GM18858 (cell line): ENCODE data around the gene EFHC2.

Experiments
- ATAC-seq: cut with Tn5 transposase; IDR thresholded peaks from one replicate; pipeline ENCODE4 v1.9.1; 2021; ENCODE audit not compliant: unreplicated experiment

The EFHC2 gene

GRCh38 chrX:44343412-44344141 is at the start of gene EFHC2:
EFHC2 (minus strand) TSS chrX:44343672; CDS start chrX:44343588, 84 bp downstream.
- ATAC-seq = no peak

- ATAC-seq = no peak
These were observed 49.3 kb upstream of the EFHC2 start for GRCh38 chrX:44392767-44393166.

- ATAC-seq = no peak
These were observed 41.3 kb upstream of the EFHC2 start for GRCh38 chrX:44384688-44385338.

- ATAC-seq = no peak
These were observed 39.4 kb upstream of the EFHC2 start for GRCh38 chrX:44382871-44383270.

GRCh38 chrX:44352758-44353157 is 9.3 kb upstream of the EFHC2 start:
- ATAC-seq = no peak

- ATAC-seq = no peak
These were observed 6.1 kb upstream of the EFHC2 start for GRCh38 chrX:44349561-44349960.

GRCh38 chrX:44344687-44345086 is 1.2 kb upstream of the EFHC2 start:
- ATAC-seq = no peak

- no peak for ATAC-seq
These were observed 722 bp upstream of the EFHC2 start for GRCh38 chrX:44344194-44344593.

GRCh38 chrX:44342866-44343265 is 606 bp downstream of the EFHC2 start:
- ATAC-seq = no peak

GRCh38 chrX:44338361-44338760 is 5.1 kb downstream of the EFHC2 start:
- no peak for ATAC-seq

GRCh38 chrX:44332437-44332836 is 11.0 kb downstream of the EFHC2 start:
- no peak for ATAC-seq

- no peak for ATAC-seq
These were observed 13.2 kb downstream of the EFHC2 start for GRCh38 chrX:44330227-44330626.

GRCh38 chrX:44319550-44319949 is 23.9 kb downstream of the EFHC2 start:
- ATAC-seq = no peak

GRCh38 chrX:44317181-44317580 is 26.3 kb downstream of the EFHC2 start:
- no peak for ATAC-seq

GRCh38 chrX:44314808-44315207 is 28.7 kb downstream of the EFHC2 start:
- no peak for ATAC-seq

- ATAC-seq = no peak
These were observed 29.2 kb downstream of the EFHC2 start for GRCh38 chrX:44314259-44314734.

- ATAC-seq = no peak
These were observed 31.1 kb downstream of the EFHC2 start for GRCh38 chrX:44312421-44312820.

GRCh38 chrX:44310227-44310626 is 33.2 kb downstream of the EFHC2 start:
- no peak for ATAC-seq

GRCh38 chrX:44308869-44309268 is 34.6 kb downstream of the EFHC2 start:
- ATAC-seq = no peak

- no peak for ATAC-seq
These were observed 37.1 kb downstream of the EFHC2 start for GRCh38 chrX:44306356-44306755.

- no peak for ATAC-seq
These were observed 37.6 kb downstream of the EFHC2 start for GRCh38 chrX:44305921-44306320.

- no peak for ATAC-seq
These were observed 40.4 kb downstream of the EFHC2 start for GRCh38 chrX:44303119-44303518.

GRCh38 chrX:44299177-44299576 is 44.3 kb downstream of the EFHC2 start:
- ATAC-seq = no peak
